HEK293T (cell line): ENCODE data around the gene ELOVL6.

Source experiments
- ARNT ChIP-seq: fragments of 450-650 bp; IDR thresholded peaks from 2 replicates; pipeline ENCODE4 v1.6.1; 2017; ENCODE audit warnings: mild to moderate bottlenecking
- BHLHE40 ChIP-seq: fragments of 450-650 bp; IDR thresholded peaks from 2 replicates; pipeline ENCODE4 v1.6.1; 2016; ENCODE audit warnings: mild to moderate bottlenecking, moderate library complexity, borderline replicate concordance
- CTBP1 ChIP-seq: fragments of 450-650 bp; IDR thresholded peaks from 2 replicates; pipeline ENCODE4 v1.6.1; 2016; ENCODE audit warnings: borderline replicate concordance
- ELF4 ChIP-seq: fragments of 450-650 bp; IDR thresholded peaks from 2 replicates; pipeline ENCODE4 v1.6.1; 2017; ENCODE audit warnings: antibody characterized with exemption
- FOXK2 ChIP-seq: fragments of 450-650 bp; IDR thresholded peaks from 2 replicates; pipeline ENCODE4 v1.6.1; 2016; ENCODE audit warnings: mild to moderate bottlenecking
- FOXM1 ChIP-seq: fragments of 450-650 bp; IDR thresholded peaks from 2 replicates; pipeline ENCODE4 v1.6.1; 2017; ENCODE audit warnings: mild to moderate bottlenecking, borderline replicate concordance
- SP1 ChIP-seq: fragments of 450-650 bp; IDR thresholded peaks from 2 replicates; pipeline ENCODE4 v1.6.1; 2017
- ZNF384 ChIP-seq: fragments of 450-650 bp; IDR thresholded peaks from 2 replicates; pipeline ENCODE4 v1.6.1; 2016
- TF ChIP-seq, protein P1 (sequence below): fragments of 450-650 bp; IDR thresholded peaks from 2 replicates; pipeline ENCODE4 v1.6.1; 2016

DNA sequence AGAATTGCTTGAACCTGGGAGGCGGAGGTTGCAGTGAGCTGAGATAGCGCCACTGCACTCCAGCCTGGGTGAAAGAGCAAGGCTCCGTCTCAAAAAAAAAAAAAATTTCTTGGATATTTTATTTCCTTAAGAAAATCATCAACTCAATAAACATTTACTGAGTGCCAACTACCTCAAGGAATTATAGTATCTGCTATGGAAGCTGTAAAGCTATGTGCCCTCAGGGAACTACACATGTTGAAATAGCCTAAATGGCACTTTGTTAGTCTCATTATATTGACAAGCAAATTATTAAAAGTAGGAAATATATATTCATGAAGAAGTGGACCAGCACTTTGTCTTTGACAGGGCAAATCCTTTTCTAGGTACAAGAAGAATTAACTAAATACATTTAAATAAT is 40.8 kb downstream of the ELOVL6 start:
- TF ChIP-seq FOXK2, result no peak
- TF ChIP-seq FOXM1, result no peak
- no peak for TF ChIP-seq CTBP1
- TF ChIP-seq, protein P1, sequence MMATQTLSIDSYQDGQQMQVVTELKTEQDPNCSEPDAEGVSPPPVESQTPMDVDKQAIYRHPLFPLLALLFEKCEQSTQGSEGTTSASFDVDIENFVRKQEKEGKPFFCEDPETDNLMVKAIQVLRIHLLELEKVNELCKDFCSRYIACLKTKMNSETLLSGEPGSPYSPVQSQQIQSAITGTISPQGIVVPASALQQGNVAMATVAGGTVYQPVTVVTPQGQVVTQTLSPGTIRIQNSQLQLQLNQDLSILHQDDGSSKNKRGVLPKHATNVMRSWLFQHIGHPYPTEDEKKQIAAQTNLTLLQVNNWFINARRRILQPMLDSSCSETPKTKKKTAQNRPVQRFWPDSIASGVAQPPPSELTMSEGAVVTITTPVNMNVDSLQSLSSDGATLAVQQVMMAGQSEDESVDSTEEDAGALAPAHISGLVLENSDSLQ, result no peak
- TF ChIP-seq ZNF384, result no peak
- no peak for TF ChIP-seq ELF4
- TF ChIP-seq SP1, result no peak
- no peak for TF ChIP-seq ARNT
- no peak for TF ChIP-seq BHLHE40
